Duodenal mucosa (tissue), 2 donors: ENCODE data around the gene ZFYVE28.

Experiments used
- H3K27ac ChIP-seq: one replicate; pipeline ENCODE4 v1.7.0; 2013; ENCODE audit warnings: low read depth, low read length
- H3K27me3 ChIP-seq, 2 donors: one replicate each; pipeline ENCODE4 v1.7.0; 2013; ENCODE audit warnings: low read length in 2 of 2, control low read depth in 1 of 2; ENCODE audit not compliant: insufficient read depth in 2 of 2, control insufficient read depth in 1 of 2
- H3K36me3 ChIP-seq, 2 donors: one replicate each; pipeline ENCODE4 v1.7.0; 2013; ENCODE audit warnings: low read length in 2 of 2, control low read depth in 1 of 2; ENCODE audit not compliant: insufficient read depth in 2 of 2, control insufficient read depth in 1 of 2
- H3K4me1 ChIP-seq, 2 donors: one replicate each; pipeline ENCODE4 v1.7.0; 2013; ENCODE audit warnings: low read length in 2 of 2, control low read depth in 1 of 2; ENCODE audit not compliant: insufficient read depth in 2 of 2, control insufficient read depth in 1 of 2
- H3K4me3 ChIP-seq, 2 donors: one replicate each; pipeline ENCODE4 v1.7.0; 2013; ENCODE audit warnings: low read length in 2 of 2, low read depth in 1 of 2
- H3K9ac ChIP-seq, 2 donors: one replicate each; pipeline ENCODE4 v1.7.0; 2013; ENCODE audit warnings: low read length in 2 of 2, low read depth in 1 of 2
- H3K9me3 ChIP-seq, 2 donors: one replicate each; pipeline ENCODE4 v1.7.0; 2013; ENCODE audit warnings: low read length in 2 of 2, control low read depth in 1 of 2; ENCODE audit not compliant: control insufficient read depth in 1 of 2

Gene ZFYVE28

DNA sequence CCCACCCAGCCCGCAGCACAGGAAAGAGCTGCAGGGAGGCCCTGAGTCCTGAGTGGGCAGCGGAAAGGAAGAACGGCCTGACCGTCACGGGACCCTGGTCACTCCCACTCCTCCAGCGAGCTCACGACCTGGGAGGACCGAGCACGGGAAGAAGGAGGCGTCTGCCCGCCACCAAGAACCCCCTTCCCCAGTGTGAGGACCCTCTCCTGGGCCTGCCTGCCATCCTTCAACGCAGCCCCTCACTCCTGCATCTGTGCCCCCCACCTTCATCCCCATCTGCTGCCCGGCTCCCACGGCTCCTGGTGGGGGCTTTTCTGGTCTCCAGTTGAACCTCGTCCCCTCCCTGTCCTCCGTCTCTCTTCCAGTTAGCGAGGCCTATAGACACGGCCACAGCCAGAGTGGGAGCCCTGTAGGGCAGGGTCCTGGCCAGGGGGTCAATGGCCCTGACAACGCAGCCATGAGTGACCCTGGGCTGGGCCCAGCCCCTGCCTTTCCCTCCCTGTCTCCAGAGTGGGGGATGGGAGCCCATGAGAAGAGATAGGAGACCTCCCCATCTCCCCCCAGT, 115.2 kb downstream of the ZFYVE28 start:
- H3K9ac ChIP-seq, result no peak overlapping the region
- H3K27me3 ChIP-seq, result no peaks in the 10 kb centered on the region
- H3K9me3 ChIP-seq, result peaks cover 0 to 3% of the 10 kb centered on the region in 2 donors
- peaks cover 6 to 9% of the 10 kb centered on the region in 2 donors for H3K4me1 ChIP-seq
- H3K4me3 ChIP-seq, result no peak overlapping the region
- H3K36me3 ChIP-seq, result peaks cover 0 to 4% of the 10 kb centered on the region in 2 donors
- H3K27ac ChIP-seq, result no peak overlapping the region

DNA sequence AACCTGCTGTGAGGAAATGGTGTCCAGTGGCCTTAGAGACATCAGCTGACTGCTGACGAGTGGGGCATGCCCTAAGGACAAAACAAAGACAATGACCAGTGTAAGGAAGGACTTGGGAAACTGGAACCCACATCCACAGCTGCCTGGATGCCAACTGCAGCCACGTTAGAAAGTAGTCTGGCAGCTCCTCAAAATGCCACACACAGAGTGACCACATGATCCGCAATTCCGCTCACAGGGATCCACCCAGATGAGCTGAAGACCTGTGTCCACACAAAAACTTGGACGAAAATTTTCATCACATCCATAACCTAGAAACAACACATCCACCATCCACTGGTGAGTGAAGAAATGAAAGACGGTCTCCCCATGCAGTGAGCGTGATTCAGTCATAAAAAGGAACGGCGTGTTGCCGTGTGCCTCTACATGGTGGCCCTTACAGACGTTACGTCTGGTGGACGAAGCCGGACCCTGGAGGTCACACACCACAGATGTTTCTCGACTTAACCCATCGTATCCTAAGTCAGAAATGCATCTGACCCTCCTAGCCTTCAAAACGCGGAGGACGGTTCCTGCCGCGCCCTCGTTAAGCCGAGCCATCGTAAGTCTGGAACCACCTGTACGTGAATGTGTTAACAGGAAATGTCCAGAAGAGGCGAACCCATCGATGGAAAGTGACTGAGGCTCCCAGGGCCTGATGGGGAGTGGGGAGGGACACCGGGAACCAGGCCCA, 115.9 kb downstream of the ZFYVE28 start:
- Histone ChIP-seq H3K4me1 (peaks cover 6 to 9% of the 10 kb centered on the region in 2 donors), H3K27me3 (no peaks in the 10 kb centered on the region), H3K9me3 (peaks cover 0 to 3% of the 10 kb centered on the region in 2 donors), H3K27ac (no peak overlapping the region), H3K9ac (no peak overlapping the region), H3K4me3 (no peak overlapping the region), H3K36me3 (peaks cover 4 to 5% of the 10 kb centered on the region in 2 donors)

DNA sequence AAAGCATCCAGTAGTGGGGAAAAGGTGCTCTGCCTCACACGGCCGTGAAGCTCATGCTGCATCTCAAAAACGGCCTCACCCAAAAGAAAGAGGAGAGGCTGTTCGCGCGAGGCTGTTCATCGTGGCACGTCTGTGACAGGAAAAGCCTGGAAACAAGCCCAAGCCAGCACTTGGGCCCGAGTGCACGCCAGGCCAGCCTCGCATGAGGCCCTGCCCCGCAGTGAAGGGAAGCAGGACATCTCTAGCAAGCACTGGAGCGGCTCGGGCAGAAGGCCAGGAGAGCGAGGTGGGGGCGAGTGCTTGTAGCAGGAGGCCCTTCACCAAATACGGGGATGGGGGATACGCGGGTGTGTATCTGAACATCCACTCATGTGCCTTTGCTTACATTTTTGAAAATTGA, 116.6 kb downstream of the ZFYVE28 start:
- Histone ChIP-seq H3K27me3 (no peaks in the 10 kb centered on the region), H3K9ac (no peak overlapping the region), H3K4me1 (peaks cover 6 to 9% of the 10 kb centered on the region in 2 donors), H3K4me3 (no peak overlapping the region), H3K36me3 (peaks cover 4 to 7% of the 10 kb centered on the region in 2 donors), H3K27ac (no peak overlapping the region), H3K9me3 (peaks cover 0 to 2% of the 10 kb centered on the region in 2 donors)

DNA sequence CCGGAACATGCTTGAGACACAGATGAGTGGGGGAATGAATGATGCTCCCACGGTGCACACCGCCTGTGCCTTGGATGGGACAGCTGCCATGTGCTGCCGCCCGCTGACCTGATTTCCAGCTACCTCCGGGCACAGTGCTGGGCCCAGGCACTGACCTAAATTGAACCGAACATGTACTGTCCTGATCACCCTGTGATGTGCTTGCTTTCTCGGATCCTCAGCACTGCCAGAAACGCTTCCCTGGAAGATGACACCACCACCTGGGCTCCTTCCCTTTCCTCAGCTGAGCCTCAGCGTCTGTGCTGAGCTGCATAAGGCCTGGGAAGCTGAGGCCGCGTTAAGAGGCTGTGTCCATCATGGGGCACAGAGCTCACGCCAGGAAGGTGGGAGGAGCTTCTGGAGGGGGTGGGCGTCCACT, 117.2 kb downstream of the ZFYVE28 start:
- no peaks in the 10 kb centered on the region for H3K27me3 ChIP-seq
- no peaks in the 10 kb centered on the region for H3K9me3 ChIP-seq
- no peak overlapping the region for H3K9ac ChIP-seq
- peaks cover 4 to 7% of the 10 kb centered on the region in 2 donors for H3K36me3 ChIP-seq
- H3K27ac ChIP-seq, result no peak overlapping the region
- no peak overlapping the region for H3K4me3 ChIP-seq
- peaks cover 6 to 9% of the 10 kb centered on the region in 2 donors for H3K4me1 ChIP-seq

DNA sequence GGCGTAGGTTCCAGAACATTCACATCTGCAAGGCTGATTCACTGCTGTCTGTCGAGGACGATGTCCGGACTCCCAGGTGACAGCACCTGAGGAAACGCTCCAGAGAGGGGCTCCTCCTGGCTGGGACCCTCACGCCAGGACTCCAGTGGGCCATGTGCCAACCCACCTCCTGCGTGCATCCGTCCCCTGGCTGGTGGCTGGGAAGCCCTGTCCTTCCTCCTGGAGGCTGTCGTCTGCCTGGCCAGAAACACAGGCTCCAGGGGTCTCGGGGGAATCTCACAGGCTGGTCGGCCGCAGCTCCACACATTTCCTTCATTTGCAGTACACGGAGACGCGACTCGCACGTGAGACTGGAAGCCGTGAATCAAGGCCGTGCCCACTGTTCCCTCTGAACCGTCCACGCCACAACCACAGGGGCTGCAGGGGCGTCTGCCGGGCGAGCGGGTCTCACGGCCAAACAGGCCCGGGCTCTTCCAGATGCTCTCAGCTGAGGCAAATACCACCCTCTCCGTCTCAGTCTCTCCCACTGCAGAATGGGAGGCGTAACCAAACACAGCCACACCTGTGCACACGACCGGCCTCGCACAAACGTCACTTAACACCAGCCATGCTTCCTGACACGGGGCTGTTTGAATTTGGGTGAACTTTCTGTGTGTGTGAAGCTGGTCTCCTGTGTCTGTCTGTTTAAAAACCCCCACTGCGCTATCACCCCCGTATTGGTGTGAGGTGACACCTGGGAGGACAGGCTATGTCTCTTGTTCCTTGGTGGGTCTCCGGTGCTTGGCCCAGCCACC, 117.8 kb downstream of the ZFYVE28 start:
- Histone ChIP-seq H3K27me3 (no peaks in the 10 kb centered on the region), H3K4me3 (no peak overlapping the region), H3K4me1 (peaks cover 1 to 4% of the 10 kb centered on the region in 2 donors), H3K36me3 (peaks cover 4 to 7% of the 10 kb centered on the region in 2 donors), H3K9ac (no peak overlapping the region), H3K9me3 (no peaks in the 10 kb centered on the region), H3K27ac (no peak overlapping the region)

DNA sequence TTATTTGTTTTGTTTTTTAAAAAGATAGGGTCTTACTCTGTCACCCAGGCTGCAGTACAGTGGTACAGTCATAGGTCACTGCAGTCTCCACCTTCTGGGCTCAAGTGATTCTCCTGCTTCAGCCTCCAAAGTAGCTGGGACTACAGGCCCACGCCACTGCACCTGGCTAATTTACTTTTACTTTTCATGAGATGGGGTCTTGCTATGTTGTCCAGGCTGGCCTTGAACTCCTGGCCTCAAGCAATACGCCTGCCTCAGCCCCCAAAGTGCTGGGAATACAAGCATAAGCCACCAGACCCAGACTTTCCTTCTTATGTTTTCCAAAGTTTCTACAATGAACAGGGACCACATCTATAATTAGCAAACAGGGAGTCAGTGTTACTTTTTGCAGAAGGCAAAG, 118.7 kb downstream of the ZFYVE28 start:
- Histone ChIP-seq H3K9me3 (no peaks in the 10 kb centered on the region), H3K27ac (no peak overlapping the region), H3K27me3 (no peaks in the 10 kb centered on the region), H3K36me3 (peaks cover 4 to 7% of the 10 kb centered on the region in 2 donors), H3K9ac (no peak overlapping the region), H3K4me3 (no peak overlapping the region), H3K4me1 (peaks cover 0 to 4% of the 10 kb centered on the region in 2 donors)

DNA sequence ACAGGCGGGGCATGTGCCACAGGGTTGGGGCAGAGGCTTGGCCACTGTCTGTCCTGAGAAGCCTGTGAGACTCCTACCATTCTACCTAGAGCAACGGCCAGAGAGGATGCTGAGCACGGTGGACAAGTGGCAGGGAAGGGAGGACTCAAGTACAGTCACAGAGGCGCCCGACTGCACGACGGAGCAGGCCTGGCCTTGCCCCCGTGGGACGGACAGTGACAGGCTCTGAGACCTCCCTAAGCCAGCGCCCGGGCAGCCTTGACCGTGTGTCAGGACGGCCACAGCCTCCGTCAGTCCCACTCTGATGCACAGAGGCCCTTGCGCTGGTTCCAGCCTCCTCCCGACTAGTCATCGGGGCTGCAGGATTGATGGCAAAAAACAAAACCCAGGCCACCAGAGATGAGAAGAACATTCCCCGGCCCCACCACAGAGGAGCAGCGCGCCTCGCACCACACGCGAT, 119.9 kb downstream of the ZFYVE28 start:
- Histone ChIP-seq H3K27me3 (no peaks in the 10 kb centered on the region), H3K9ac (no peak overlapping the region), H3K27ac (no peak overlapping the region), H3K36me3 (peaks cover 4 to 7% of the 10 kb centered on the region in 2 donors), H3K4me1 (no peaks in the 10 kb centered on the region), H3K9me3 (no peaks in the 10 kb centered on the region), H3K4me3 (no peak overlapping the region)

DNA sequence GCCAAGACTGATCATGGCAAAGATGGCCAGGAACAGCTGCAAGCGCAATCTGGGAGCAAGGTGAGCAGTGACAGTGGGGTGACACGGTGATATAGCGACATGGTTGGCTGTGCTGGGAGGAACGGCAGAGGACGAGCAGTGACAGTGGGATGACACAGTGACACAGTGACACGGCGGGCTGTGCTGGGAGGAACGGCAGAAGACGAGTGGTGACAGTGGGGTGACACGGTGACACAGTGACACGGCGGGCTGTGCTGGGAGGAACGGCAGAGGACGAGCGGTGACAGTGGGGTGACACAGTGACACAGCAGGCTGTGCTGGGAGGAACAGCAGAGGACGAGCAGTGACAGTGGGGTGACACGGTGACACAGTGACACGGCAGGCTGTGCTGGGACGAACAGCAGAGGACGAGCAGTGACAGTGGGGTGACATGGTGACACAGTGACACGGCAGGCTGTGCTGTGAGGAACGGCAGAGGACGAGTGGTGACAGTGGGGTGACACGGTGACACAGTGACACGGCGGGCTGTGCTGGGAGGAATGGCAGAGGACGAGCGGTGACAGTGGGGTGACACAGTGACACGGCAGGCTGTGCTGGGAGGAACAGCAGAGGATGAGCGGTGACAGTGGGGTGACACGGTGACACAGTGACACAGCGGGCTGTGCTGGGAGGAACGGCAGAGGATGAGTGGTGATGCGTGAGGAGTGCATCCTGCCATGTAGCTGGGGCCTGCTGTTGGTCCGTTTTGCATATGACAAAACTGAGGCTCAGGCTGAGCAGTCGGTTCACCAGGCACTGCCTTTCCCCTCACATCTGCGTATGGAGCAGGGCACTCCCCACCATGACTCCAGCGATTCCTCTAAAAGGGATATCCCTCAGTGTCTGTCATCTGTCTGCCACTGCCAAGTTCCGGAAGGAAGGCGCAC, 120.6 kb downstream of the ZFYVE28 start:
- H3K9ac ChIP-seq, result no peak overlapping the region
- no peak overlapping the region for H3K27ac ChIP-seq
- peaks cover 4 to 7% of the 10 kb centered on the region in 2 donors for H3K36me3 ChIP-seq
- no peak overlapping the region for H3K4me3 ChIP-seq
- H3K9me3 ChIP-seq, result no peaks in the 10 kb centered on the region
- no peaks in the 10 kb centered on the region for H3K27me3 ChIP-seq
- no peaks in the 10 kb centered on the region for H3K4me1 ChIP-seq

DNA sequence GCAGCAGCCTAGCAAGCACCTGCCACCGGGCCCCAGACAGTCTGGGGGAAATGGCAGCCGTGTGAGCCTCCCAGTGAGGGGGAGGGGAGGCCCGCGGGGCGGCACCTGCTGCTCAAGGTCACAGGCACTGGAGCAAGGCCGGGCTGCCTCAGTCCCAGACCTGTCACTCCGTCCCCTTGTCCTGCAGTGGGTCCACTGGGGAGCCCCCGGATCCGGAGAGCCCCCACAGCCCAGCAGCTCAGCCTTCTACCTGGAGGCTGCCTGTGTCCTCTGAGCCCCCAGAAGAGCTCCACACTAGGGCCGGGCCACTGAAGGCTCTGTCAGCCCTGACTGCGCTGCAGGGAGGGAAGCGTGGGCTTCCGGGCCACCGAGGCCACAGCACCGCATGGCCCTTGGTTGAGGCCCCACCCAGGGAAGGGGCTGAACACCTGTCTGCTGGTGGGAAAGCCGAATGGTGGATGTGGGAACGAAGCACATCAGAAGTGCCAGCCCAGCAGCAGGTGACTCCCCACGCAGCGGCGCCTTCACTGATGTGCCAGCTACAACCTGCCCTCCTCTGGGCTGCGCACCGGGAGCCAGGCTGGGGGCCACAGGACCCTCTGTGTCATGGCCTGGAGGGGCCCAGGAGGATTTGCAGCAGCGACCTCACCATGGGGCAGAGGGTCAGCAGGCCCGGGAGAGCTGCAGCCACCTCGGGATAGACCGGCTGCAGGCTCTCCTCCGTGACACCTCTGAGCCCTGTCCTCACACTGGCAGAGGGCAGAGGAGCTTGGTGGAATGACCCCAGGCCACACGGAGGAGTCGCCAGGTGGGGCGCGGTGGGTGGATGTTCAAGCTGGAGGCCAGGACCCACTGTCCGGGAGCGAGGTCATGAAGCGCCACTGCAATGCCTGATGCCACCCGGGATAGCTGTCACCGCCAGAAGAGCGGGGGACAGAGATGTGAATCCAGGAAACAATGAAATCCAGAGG, 121.5 kb downstream of the ZFYVE28 start:
- Histone ChIP-seq H3K27ac (no peak overlapping the region), H3K9me3 (no peaks in the 10 kb centered on the region), H3K27me3 (no peaks in the 10 kb centered on the region), H3K4me3 (no peak overlapping the region), H3K36me3 (peaks cover 4 to 7% of the 10 kb centered on the region in 2 donors), H3K4me1 (no peaks in the 10 kb centered on the region), H3K9ac (no peak overlapping the region)
